Caco-2 (cell line): ENCODE results near the gene RHPN2. TPM values are rescaled to one million over a fixed set of nuclear protein-coding genes. Genes with fewer than 3 reads are reported as not detected.
A peak's percentile ranks its signal among the peaks of the same experiment; 100 is the strongest.
"Not testable (repeated sequence)": the region's sequence is repeated elsewhere in the genome, so short reads cannot be mapped to it uniquely, and the experiment has no call there.

Experiments
- BruUV-seq: library from RNA; stranded (reverse); fragments of 400-500 nt; replicated peaks from 2 replicates; lab custom pipeline; 2021; lab: Mats Ljungman, UMichigan
- CTCF ChIA-PET: fragments of 300-600 bp; sonication (Branson Sonifier 250); formaldehyde crosslinking; loops from one replicate; lab custom pipeline; 2022; ENCODE audit warnings: antibody characterized with exemption; lab: Charles Lee
- POLR2A ChIA-PET: fragments of 300-600 bp; sonication (Branson Sonifier 250); formaldehyde crosslinking; loops from one replicate; lab custom pipeline; 2022; ENCODE audit warnings: antibody characterized with exemption; lab: Charles Lee
- DNase-seq, 2 experiments: peaks; one replicate each; pipeline versions ENCODE4 v3.0.0 to v3.0.0-alpha.2; 2020 to 2022
- H3K27me3 ChIP-seq: replicated peaks from 2 replicates; pipeline ENCODE4 v1.6.0; 2011; ENCODE audit warnings: low read length; ENCODE audit not compliant: control insufficient read depth, insufficient read depth
- H3K36me3 ChIP-seq: 2 replicates; pipeline ENCODE4 v1.5.1; 2011; ENCODE audit warnings: low read length; ENCODE audit not compliant: control insufficient read depth, insufficient read depth
- H3K4me1 ChIP-seq: fragments of 250-450 bp; sonication (Bioruptor Pico); 2 replicates; pipeline ENCODE4 v1.5.1; 2020; ENCODE audit warnings: mild to moderate bottlenecking
- H3K4me3 ChIP-seq: 2 replicates; pipeline ENCODE4 v1.5.1; 2011; ENCODE audit warnings: low read depth, mild to moderate bottlenecking, control low read depth, low read length
- H3K9me3 ChIP-seq: fragments of 250-450 bp; sonication (Bioruptor Pico); 2 replicates; pipeline ENCODE4 v1.5.1; 2020; ENCODE audit warnings: mild to moderate bottlenecking, moderate library complexity
- H3K27ac Mint-ChIP-seq: one replicate; pipeline ENCODE4 v1.8.0; 2022; ENCODE audit warnings: mixed read lengths; ENCODE audit not compliant: unreplicated experiment
- H3K27me3 Mint-ChIP-seq: one replicate; pipeline ENCODE4 v1.8.0; 2022; ENCODE audit warnings: mixed read lengths; ENCODE audit not compliant: insufficient read depth, unreplicated experiment
- H3K36me3 Mint-ChIP-seq: one replicate; pipeline ENCODE4 v1.8.0; 2022; ENCODE audit warnings: mild to moderate bottlenecking, mixed read lengths; ENCODE audit not compliant: insufficient read depth, unreplicated experiment
- H3K4me1 Mint-ChIP-seq: one replicate; pipeline ENCODE4 v1.8.0; 2022; ENCODE audit warnings: low read depth, mixed read lengths; ENCODE audit not compliant: unreplicated experiment
- H3K4me3 Mint-ChIP-seq: one replicate; pipeline ENCODE4 v1.8.0; 2022; ENCODE audit warnings: mild to moderate bottlenecking, moderate library complexity, mixed read lengths; ENCODE audit not compliant: unreplicated experiment
- H3K9me3 Mint-ChIP-seq: one replicate; pipeline ENCODE4 v1.8.0; 2022; ENCODE audit warnings: mixed read lengths; ENCODE audit not compliant: unreplicated experiment
- intact Hi-C: fragments of 100-400 bp; cut with micrococcal nuclease; formaldehyde crosslinking; loops from one replicate; pipeline ENCODE4 v1.10.0; 2022; ENCODE audit not compliant: unreplicated experiment
- total RNA-seq: library from RNA; stranded (reverse); gene quantifications from 2 replicates; pipeline ENCODE4 v1.2.3, GENCODE V29; 2022
- TF ChIP-seq, protein P1 (sequence below), 2 experiments: fragments of 200-600 bp in 1 of 2; IDR thresholded peaks; 1 replicate in 1 of 2; 2 replicates in 1 of 2; pipeline versions ENCODE4 v1.5.1 to v1.8.0; 2011 to 2022; ENCODE audit warnings: antibody characterized with exemption in 1 of 2, control low read depth in 1 of 2, inconsistent platforms in 1 of 2, low read depth in 1 of 2, low read length in 1 of 2, mild to moderate bottlenecking in 1 of 2, moderate library complexity in 1 of 2; ENCODE audit not compliant: insufficient read depth in 1 of 2, severe bottlenecking in 1 of 2, unreplicated experiment in 1 of 2

Gene RHPN2
- total RNA-seq, 1 experiment from 2014 or later = 69.5 TPM

DNA sequence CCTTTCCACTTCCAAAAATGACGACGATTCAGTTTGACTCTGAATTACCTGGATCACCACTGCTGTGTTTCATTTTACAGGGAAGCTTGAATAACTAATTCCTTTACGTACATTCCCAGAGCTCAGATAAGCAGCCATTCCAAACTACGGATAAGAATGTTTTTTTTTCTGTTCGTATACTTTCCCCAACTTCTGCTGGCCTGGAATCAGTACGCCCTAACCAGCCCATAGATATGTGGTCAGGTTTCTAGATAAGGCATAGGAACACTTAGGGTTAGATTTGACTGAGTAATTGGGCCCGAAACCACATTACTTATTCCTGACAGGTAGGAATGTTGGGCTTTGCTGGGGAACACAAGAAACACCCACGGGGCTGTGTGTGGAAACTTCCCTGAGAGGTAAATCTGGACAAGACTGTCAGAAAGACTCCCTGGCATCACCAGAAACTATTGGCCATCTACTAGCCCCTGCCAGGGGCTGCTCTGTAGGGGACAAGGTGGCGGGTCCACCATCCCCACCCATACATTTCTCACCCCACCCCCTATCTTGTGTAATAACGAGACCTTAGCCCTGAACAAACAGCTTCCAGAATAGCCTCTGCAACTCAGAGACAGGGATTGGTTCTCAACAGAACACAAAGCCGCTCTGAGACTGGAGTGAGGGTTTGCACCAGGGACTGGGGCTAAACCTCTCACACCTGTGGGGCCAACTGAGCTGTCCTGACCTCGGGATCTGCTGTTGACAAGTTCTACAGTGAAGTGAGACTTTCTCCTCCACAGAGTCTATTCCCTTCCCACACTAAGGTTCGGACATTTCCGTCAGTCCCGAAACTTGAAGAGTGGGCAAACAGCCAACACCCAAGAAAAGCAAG, 15.6 kb downstream of the RHPN2 start:
- H3K36me3 Mint-ChIP-seq = peaks cover 92% of the 10 kb centered on the region
- Histone ChIP-seq H3K27me3 (no peaks in the 10 kb centered on the region), H3K36me3 (no peaks in the 10 kb centered on the region), H3K4me1 (peaks cover 70% of the 10 kb centered on the region), H3K9me3 (no peaks in the 10 kb centered on the region), H3K4me3 (no peak overlapping the region)
- H3K27me3 Mint-ChIP-seq = no peaks in the 10 kb centered on the region
- H3K4me1 Mint-ChIP-seq = peaks cover 54% of the 10 kb centered on the region
- ChIA-PET CTCF (interaction anchor here (0.6 to 1.0 kb wide), 3 partner anchors 17 to 135 kb away, joined by 3 to 6 read pairs (median 5); no protein-coding TSS in a partner anchor), POLR2A (interaction anchor here (0.6 to 3.1 kb wide), 8 partner anchors 10 to 128 kb away, joined by 3 to 15 read pairs (median 4); no protein-coding TSS in a partner anchor)
- TSS peak; percentile 27 for BruUV-seq
- no peaks in the 10 kb centered on the region for H3K9me3 Mint-ChIP-seq
- intact Hi-C loops = loop anchor here (1.0 to 5.0 kb wide), 5 partner anchors 8 to 77 kb away; partner anchors contain the start of genes FAAP24 and RHPN2
- DNase-seq = peak; percentile 81 to 89
- TF ChIP-seq, protein P1, sequence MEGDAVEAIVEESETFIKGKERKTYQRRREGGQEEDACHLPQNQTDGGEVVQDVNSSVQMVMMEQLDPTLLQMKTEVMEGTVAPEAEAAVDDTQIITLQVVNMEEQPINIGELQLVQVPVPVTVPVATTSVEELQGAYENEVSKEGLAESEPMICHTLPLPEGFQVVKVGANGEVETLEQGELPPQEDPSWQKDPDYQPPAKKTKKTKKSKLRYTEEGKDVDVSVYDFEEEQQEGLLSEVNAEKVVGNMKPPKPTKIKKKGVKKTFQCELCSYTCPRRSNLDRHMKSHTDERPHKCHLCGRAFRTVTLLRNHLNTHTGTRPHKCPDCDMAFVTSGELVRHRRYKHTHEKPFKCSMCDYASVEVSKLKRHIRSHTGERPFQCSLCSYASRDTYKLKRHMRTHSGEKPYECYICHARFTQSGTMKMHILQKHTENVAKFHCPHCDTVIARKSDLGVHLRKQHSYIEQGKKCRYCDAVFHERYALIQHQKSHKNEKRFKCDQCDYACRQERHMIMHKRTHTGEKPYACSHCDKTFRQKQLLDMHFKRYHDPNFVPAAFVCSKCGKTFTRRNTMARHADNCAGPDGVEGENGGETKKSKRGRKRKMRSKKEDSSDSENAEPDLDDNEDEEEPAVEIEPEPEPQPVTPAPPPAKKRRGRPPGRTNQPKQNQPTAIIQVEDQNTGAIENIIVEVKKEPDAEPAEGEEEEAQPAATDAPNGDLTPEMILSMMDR (IDR thresholded peaks at IDR 0.05; ENCODE audit: insufficient read depth in 1 of 2, low read depth in 1 of 2, low read length in 1 of 2, severe bottlenecking in 1 of 2, unreplicated experiment in 1 of 2) = no peak
- peak overlapping the region; percentile 98 for H3K27ac Mint-ChIP-seq
- H3K4me3 Mint-ChIP-seq = peak overlapping the region; percentile 68

DNA sequence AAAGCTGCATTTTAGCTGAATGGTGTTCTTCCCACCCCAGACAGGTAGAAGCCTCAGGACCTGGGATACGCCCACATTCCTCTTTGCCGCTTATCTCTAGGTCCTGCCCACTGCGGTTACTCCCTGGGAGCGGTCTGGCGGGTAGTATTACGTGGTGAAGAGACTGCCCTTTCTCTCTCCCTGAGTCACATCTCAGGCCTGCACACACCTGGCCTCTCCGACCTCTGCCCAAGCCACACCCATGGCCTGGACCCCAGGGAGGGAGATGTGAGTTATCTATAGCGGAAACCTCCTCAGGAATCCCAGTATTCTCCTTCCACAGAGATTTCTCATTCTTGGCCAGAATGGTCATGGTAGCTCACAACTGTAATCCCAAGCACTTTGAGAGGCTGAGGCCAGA, 17.3 kb downstream of the RHPN2 start:
- intact Hi-C loops = loop anchor here (1.0 to 5.0 kb wide), 3 partner anchors 15 to 70 kb away; no protein-coding TSS in a partner anchor
- CTCF ChIA-PET = interaction anchor here (0.6 to 1.1 kb wide), 2 partner anchors 25 to 137 kb away, joined by 3 to 6 read pairs; no protein-coding TSS in a partner anchor
- TF ChIP-seq, protein P1 (IDR thresholded peaks at IDR 0.05; ENCODE audit: insufficient read depth in 1 of 2, low read depth in 1 of 2, low read length in 1 of 2, severe bottlenecking in 1 of 2, unreplicated experiment in 1 of 2) = no peak
- Histone ChIP-seq H3K9me3 (no peaks in the 10 kb centered on the region), H3K27me3 (no peaks in the 10 kb centered on the region), H3K36me3 (no peaks in the 10 kb centered on the region), H3K4me1 (peaks cover 64% of the 10 kb centered on the region), H3K4me3 (no peak overlapping the region)
- Mint-ChIP-seq H3K36me3 (peaks cover 92% of the 10 kb centered on the region), H3K4me1 (peaks cover 46% of the 10 kb centered on the region), H3K4me3 (peak overlapping the region; percentile 60), H3K9me3 (no peaks in the 10 kb centered on the region), H3K27me3 (no peaks in the 10 kb centered on the region), H3K27ac (peak overlapping the region; percentile 95)
- POLR2A ChIA-PET = interaction anchor here (1.2 to 3.1 kb wide), 3 partner anchors 15 to 30 kb away, joined by 4 to 15 read pairs (median 7); no protein-coding TSS in a partner anchor
- no TSS peak for BruUV-seq
- DNase-seq = peak; percentile 97 to 99

DNA sequence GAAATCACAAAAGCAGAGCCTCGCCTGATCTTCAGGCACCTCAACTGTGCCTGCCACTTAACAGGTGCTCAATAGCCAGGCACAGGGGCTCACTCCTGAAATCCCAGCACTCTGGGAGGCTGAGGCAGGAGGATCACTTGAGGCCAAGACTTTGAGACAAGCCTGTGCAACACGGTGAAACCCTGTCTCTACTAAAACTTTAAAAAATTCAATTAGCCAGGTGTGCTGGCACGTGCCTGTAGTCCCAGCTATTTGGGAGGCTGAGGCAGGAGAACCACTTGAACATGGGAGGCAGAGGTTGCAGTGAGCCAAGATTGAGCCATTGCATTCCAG, 22.9 kb downstream of the RHPN2 start:
- Mint-ChIP-seq H3K27ac (peak overlapping the region; percentile 85), H3K36me3 (peaks cover 96% of the 10 kb centered on the region), H3K4me3 (peak overlapping the region; percentile 50), H3K4me1 (peaks cover 41% of the 10 kb centered on the region)
- intact Hi-C loops = loop anchor here (1.0 kb wide), 1 partner anchor 8 kb away; no protein-coding TSS in a partner anchor
- peaks cover 46% of the 10 kb centered on the region for H3K4me1 ChIP-seq
- H3K27me3 ChIP-seq, H3K4me3 ChIP-seq, DNase-seq, H3K9me3 ChIP-seq, H3K27me3 Mint-ChIP-seq, H3K9me3 Mint-ChIP-seq, BruUV-seq, H3K36me3 ChIP-seq: not testable (repeated sequence)
- CTCF ChIA-PET = interaction anchor here (0.6 to 1.7 kb wide), 2 partner anchors 10 to 59 kb away, joined by 6 to 7 read pairs; no protein-coding TSS in a partner anchor
- POLR2A ChIA-PET = interaction anchor here (0.6 to 1.3 kb wide), 2 partner anchors 9 to 21 kb away, joined by 3 to 13 read pairs; no protein-coding TSS in a partner anchor
